Fibroblast of pulmonary artery (primary cell): ENCODE measurements around the gene ARID5A.

Experiments used
- DNase-seq: peaks from one replicate; pipeline ENCODE4 v3.0.0-alpha.2; 2010; ENCODE audit warnings: low read depth
- H3K4me3 ChIP-seq: replicated peaks from 2 replicates; pipeline ENCODE4 v1.5.1; 2011; ENCODE audit warnings: low read depth, mild to moderate bottlenecking, control low read depth, low read length, moderate library complexity
- CTCF ChIP-seq: IDR thresholded peaks from 2 replicates; pipeline ENCODE4 v1.5.1; 2011; ENCODE audit warnings: mild to moderate bottlenecking, control low read depth, low read length, inconsistent platforms; ENCODE audit errors: missing control alignments

Gene ARID5A

GRCh38 chr2:96564563-96564962, 28.0 kb downstream of the ARID5A start:
- no peak for TF ChIP-seq CTCF
- no peak overlapping the region for H3K4me3 ChIP-seq
- DNase-seq: no peak

GRCh38 chr2:96565111-96565510, 28.6 kb downstream of the ARID5A start:
- TF ChIP-seq CTCF: no peak
- H3K4me3 ChIP-seq: no peak overlapping the region
- no peak for DNase-seq

- no peak for TF ChIP-seq CTCF
- H3K4me3 ChIP-seq: no peak overlapping the region
- DNase-seq: no peak
These were observed 31.5 kb downstream of the ARID5A start for GRCh38 chr2:96568094-96568493.

- DNase-seq: no peak
- no peak overlapping the region for H3K4me3 ChIP-seq
- TF ChIP-seq CTCF: peak; percentile 21
These were observed 37.8 kb downstream of the ARID5A start for GRCh38 chr2:96574364-96574763.

- no peak for TF ChIP-seq CTCF
- no peak overlapping the region for H3K4me3 ChIP-seq
These were observed 39.4 kb downstream of the ARID5A start for GRCh38 chr2:96575785-96576456.

GRCh38 chr2:96577501-96577900, 40.9 kb downstream of the ARID5A start:
- DNase-seq: no peak
- TF ChIP-seq CTCF: no peak
- no peak overlapping the region for H3K4me3 ChIP-seq

More at GRCh38 chr2:96575785-96576456, 39.4 kb downstream of the ARID5A start:
- DNase-seq: no peak

GRCh38 chr2:96578731-96579130, 42.2 kb downstream of the ARID5A start:
- DNase-seq: no peak
- H3K4me3 ChIP-seq: no peak overlapping the region
- TF ChIP-seq CTCF: no peak
